Renal cortex interstitium (tissue), 11 donors: ENCODE data around the gene TIE1. TPM values are rescaled to one million over a fixed set of nuclear protein-coding genes. Genes with fewer than 3 reads are reported as not detected.

Experiments used
- DNase-seq, 11 donors: peaks; one replicate each; pipeline ENCODE4 v3.0.0-alpha.2; 2013; ENCODE audit warnings: low read depth in 9 of 11, low spot score in 4 of 11; ENCODE audit errors: extremely low read depth in 1 of 11
- polyA plus RNA-seq, 3 donors: library from polyadenylated mRNA; unstranded; fragments of 120-200 nt; gene quantifications; one replicate each; pipeline ENCODE4 v1.2.1, GENCODE V29; 2013; ENCODE audit not compliant: insufficient read length in 3 of 3

Gene TIE1
- polyA plus RNA-seq, 3 donors = 39.5 to 62.5 (median 55.4) TPM

DNA sequence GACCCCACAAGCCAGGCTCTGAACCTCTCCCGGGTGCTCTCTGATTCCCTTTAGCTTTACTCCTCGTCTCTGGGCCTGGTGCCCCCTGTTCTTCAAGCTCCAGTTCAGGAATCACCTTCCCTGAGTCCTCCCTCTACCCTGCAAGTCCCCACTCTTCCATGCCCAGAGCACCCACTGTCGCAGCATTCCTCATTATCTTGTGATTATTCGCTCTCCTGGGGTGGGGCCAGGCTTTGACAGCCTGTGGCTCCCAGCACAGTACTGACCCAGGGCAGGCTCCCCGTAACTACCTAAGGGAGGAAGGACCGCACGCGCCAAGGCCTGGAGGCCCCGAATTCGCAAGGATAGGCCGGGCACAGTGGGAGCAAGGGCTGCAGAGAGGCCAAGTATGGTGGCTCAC lies 14.7 kb upstream of the TIE1 start:
- DNase-seq = no peak

DNA sequence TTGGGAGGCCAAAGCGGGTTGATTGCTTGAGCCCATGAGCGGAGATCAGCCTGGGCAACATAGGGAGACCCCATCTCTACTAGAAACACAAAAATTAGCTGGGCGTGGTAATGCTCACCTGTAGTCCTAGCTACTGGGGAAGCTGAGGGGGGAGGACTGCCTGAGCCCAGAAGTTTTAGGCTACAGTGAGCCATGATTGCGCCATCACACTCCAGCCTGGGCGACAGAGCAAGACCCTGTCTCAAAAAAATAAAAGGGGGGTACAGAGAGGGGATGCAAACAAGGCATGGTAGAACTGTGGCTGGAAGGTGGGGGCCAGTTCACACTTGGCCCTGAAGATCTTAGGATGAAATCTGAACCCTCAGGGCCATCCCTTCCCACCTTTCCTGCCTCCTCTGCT lies 14.2 kb upstream of the TIE1 start:
- DNase-seq = no peak

DNA sequence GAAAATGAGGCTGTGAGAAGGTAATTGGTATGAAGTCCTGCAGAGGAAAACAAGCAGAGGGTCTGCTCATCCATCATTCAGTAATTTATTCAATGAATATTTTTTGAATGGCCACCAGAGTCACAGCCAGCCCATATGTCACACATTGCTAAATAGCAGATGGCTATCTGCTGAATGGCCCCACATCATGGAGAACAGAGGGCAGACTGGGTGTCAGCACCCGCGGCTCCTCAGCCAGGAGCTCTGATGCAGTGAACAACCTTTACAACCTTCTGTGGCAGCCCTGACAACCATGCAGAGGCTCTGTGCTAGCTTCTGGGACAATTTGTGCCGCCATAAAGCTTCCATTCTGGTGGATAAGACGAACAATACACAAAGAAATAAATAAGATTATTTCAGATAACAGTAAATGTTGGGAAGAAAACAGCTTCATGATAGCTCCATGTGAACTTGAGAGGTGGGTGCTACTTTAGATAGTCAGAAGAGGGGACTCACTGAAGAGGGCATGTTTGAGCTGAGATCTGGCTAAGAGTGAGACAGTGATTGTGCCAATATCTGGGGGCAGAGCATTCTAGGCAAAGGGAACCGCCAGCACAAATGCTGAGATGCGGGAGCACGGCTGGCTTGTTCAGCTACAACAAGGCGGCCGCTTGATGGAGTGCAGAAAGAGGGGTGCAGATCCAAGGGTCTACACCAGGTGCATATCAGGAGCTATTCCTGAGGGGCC lies 12.6 kb upstream of the TIE1 start:
- DNase-seq = no peak

DNA sequence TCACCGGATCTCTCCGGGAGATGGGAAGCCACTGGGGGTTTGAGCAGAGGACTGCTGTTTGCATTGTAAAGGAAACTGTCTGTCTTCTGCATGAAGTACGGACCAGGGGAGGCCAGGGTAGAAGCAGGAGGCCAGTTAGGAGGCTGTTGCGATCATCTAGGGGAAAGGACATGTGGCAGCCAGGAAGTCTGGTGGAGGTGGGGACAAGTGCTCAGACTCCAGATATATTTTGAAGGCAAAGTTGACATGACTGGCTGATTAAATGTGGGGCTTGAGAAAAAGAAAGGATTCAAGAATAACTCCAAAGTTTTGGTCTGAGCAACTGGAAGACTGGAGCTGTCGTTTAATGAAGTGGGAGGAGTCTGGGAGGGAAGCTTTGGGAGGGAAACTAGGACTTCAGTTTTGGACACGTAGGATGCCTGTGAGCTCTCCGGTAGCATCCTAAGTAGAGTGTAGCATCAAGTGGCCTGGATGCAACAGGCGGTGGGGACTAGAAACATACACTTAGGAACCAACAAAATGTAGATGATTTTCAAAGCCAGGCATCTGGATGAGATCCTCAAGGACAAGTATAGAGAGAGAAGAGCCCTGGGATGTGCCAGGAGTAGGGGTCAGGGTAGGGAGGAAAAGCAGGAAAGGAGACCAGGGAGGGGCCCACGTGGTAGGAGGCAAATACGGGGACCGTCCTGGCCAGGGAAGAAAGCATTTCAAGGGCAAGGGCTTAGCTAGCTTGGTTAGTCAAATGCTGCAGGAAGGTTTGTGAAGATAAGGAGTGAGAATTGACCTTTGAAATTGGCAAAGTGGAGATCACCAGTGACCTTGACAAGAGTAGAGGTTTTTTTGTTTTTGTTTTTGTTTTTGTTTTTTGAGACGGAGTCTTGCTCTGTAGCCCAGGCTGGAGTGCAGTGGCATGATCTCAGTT lies 11.7 kb upstream of the TIE1 start:
- DNase-seq = no peak

DNA sequence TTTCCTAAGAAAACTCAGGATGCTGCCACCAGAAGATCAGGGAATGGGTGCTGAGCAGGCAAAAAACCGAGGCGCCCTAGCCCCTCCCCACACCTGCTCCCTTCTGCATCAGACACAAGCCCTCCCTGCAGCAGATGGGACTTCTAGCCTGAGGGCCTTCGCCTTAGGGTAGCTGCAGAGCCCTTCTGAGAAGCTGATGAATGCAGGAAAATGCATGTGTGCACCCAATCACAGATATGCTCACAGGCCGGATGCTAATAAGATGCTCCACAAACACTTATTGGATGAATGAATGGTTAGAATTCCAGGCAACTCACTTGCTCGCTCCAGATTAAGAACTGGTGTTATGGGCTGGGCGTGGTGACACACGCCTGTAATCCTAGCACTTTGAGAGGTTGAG lies 8.6 kb upstream of the TIE1 start:
- no peak for DNase-seq

DNA sequence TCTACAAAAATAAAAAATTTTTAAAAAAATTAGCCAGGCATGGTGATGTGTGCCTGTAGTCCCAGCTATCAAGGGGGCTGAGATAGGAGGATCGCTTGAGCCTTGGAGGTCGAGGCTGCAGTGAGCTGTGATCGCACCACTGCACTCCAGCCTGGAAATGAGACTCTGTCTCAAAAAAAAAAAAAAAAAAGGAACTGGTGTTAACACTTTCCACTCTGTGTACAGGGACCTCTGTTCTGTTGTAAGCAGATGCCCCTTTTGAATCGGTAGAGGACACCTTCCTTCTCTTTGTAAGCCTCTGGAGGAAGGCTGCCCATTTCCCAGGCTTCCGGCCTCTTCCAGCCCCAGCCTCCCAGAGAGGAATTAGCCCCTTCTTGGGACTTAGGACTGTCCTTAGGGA lies 8.1 kb upstream of the TIE1 start:
- DNase-seq = no peak

DNA sequence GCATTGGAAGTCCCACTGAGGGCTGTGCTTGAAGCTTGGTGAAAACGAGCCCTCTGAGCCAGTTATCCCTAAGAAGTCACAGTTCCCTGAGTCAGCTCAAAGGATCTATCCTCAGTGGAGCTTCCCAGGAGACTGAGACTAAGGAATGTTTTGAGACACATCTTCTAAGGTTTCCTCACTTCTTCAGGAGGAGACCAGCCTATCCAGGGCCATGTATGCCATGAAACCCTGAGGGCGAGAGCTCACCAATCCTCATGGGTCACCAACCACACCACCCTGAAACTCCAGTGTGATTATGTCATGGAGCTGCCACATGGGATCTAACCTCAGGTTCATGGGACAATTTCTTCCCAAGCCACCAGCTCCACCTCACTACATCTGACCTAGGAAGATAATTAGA lies 7.6 kb upstream of the TIE1 start:
- DNase-seq = no peak

DNA sequence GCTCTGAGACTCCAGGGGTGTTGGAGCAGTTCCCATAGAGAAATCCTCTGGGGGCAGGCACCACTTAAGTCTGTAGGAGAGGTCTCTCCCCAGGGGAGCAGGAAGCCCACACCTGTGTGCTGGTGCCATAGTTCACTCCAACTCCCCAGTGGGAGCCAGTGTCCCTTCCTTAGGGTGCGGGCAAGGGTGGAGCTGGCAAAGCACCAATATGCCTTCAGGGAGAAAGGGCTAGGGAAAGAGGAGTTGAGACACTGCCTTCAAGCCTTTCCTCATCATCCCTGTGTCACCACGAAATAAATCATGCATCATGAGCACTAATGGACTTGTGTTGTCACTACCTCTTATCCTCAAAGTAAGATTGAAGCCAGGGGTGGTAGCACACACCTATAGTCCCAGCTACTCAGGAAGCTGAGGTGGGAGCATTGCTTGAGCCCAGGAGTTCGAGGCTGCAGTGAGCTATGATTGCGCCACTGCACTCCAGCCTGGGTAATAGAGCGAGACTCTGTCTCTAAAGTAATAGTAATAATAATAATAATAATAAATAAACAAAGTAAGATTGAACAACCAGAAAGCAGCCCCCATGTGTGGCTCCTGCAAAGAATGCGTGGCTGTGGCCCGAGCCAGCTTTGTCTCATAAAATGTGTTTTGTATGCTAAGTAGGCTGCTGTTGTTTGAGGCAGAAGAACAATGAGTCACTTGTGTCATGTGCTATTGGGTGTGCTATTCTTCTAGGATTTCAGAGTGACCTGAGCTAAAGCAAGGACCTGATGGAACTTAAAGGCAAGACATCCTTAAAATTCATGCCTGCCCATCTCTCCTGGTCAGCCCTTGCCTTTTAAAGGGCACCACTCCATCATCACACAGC lies 6.7 kb upstream of the TIE1 start:
- DNase-seq = no peak

DNA sequence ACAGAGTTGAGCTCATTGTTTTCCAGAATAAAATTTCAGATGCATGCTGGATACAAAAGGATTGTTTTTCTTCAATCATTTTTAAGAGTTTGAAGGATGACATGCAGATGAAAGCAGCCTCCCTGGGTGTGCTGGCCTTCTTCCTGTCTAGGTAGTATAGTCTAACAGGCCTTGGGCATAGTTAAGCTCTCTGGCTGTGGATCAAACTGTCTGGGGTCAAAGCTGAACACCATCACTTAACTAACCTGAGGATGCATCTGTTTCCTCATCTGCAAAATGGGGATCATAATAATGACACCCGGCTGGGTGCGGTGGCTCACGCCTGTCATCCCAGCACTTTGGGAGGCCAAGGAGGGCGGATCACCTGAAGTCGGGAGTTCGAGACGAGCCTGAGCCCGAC lies 6.0 kb upstream of the TIE1 start:
- no peak for DNase-seq

DNA sequence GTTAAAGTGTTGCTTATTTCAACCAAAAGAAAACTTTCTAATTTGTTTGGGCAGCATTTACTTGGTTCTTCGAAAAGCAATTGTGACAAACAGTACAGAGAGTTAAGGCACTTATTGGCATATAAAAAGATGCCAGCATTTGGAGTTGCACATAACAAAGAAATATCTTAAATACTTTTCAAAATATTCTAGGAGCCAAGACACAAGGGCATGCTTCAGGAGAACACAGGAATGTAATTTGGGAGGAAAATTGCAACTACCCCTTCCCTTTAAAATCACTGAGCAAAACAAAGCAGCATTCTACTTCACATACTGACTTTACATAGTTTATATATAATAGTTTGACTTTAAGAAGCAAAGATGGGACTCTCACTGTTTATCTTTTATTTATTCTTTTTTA lies 4.6 kb upstream of the TIE1 start:
- no peak for DNase-seq

DNA sequence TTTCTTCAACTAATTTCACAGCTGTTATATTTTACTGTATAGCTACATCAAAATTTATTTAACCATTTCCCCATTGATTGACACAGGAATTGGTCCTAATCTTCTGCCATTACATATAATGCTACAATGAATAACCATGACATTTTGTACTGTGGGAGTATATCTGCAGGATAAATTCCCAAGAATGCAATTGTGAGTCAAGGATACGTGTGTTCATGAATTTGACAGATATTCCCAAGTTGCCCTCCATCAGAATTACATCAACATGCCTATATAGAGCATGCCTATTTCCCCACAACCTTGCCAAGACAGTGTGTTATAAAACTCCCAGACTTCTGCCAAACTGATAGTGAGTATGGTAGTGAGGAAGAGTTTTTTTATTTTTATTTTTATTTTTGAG lies 2.7 kb upstream of the TIE1 start:
- no peak for DNase-seq

DNA sequence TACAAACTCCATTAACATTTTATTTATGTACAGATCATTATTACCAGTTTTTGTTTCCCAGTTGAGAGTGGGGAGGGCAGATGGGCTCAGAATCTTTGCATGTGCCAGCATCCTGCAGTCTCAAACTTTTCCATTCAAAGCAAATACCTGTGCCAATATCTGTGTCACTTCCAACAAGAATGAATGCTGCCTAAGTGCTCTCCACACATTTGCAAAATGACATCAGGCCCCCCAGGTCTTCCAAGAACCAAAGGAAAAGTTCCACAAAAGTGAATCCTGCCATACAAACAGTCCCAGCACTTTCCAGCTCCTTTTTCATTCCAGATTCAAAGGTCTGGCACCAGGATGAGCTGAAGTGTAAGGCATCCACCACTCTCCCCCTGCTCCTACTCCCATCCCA lies 1.7 kb upstream of the TIE1 start:
- no peak for DNase-seq

DNA sequence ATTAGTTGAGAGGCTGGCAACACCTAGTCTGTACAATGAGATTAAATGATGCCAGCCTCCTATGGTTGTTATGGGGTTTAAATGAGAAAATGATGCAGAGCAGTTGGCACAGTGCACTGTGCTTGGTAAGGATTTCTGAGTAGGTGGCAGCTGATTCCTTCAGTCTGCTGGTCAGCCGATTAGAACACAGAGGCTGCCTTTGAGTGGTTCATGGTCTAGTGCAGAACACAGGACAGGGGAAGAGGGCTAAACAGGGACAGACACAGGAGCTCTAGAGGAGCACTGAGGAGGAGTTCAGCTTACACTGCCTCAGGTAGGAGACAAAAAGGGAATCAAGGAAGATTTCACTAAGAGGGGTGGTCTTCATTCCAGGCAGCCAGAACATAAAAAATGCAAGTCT lies 1.4 kb downstream of the TIE1 start:
- no peak for DNase-seq

DNA sequence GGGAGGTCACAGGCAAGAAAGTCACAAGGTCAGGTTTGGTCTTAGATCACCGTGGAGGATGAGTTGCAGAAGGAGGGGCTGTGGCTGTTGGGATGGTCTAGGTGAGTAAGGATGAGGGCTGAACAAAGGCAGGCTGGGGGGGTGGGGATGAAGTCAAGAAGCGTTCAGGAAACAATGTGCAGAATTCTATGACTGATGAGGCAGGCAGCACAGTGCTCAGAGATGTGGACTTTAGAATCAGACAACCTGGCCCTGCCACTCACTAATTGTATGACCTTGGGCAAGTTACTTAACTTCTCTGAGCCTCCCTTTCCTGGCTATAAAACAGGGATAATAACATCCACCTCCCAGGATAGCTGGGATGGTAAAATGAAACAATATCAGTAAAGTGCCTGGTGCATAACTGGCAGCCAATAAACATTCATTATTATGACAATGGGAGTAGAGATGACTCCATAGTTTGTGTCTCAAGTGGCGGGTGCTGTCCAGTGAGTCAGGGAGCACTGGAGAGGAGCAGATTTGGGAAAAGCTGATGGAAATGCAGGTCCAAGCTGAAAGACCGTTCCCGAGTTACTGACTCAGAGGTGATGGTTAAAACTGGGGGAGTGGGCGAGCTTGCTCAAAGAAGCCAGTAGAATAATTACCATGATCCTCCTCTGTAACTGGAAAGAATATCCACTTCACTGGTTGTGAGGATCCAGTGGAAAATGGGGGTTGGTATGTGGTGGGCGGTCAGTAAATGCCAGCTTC lies 2.1 kb downstream of the TIE1 start:
- no peak for DNase-seq

DNA sequence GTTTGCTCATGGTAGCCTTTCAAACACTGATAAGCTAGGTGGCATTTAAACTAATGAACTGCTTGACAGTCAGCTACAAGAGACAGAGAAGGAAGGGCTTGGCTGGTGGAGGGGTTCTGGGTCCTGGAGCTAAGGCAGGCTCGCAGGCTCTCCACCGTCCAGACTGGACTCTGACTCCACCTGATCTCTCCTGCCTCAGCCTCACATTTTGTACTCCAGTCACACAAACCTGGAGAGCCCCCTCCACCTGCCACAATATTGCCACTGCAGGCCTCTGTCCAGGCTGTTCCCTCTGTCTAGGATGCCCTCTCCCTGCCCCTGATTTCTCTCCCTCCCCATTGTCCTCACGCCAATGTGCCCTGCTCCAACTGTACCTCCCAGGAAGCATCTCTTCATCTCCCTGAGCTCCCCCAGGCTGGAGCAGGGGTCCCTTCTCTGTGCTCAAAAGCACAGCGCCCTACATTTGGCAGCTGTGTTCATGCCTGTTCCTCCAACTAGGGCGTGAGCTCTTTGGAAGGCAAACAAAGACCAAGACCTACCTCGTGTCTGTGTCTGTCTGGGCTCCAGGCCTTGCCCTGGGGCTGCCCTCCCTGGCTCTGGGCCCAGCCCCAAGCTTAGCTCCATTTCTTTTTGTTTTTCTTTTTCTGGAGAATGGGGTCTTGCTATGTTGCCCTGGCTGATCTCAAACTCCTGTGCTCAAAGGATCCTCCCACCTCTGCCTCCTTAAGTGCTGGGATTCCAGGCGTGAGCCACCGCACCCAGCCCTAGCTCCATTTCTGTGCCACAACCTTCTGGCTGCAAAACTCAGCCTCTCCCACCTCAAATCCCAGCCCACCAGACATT lies 2.9 kb downstream of the TIE1 start:
- DNase-seq = no peak

DNA sequence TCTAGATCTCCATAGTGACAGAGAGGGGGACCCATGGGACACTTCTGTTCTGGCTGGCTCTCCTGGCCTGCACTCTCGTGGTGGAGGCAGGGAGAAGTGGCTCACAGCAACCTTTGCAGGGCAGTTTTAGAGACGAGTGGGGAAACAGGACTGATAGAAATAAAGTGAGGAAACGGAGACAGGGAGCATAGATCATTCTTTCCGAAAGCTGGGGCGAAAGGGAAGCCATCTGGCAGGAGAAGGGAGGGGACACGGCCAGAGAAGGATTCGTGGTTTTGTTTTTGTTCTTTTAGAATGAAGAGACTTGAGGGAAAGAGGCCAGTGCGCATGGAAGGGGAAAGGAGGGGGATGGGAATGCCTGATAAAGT lies 3.5 kb downstream of the TIE1 start:
- no peak for DNase-seq

DNA sequence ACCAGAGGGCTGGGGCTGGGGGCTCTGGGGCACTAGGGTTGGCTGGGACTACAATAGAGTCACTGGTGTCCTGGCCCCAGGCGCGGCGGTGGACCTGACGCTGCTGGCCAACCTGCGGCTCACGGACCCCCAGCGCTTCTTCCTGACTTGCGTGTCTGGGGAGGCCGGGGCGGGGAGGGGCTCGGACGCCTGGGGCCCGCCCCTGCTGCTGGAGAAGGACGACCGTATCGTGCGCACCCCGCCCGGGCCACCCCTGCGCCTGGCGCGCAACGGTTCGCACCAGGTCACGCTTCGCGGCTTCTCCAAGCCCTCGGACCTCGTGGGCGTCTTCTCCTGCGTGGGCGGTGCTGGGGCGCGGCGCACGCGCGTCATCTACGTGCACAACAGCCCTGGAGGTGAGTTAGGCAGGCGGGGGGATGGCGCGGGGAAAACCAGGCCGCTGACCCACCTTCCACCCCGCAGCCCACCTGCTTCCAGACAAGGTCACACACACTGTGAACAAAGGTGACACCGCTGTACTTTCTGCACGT lies 4.1 kb downstream of the TIE1 start:
- DNase-seq = no peak

DNA sequence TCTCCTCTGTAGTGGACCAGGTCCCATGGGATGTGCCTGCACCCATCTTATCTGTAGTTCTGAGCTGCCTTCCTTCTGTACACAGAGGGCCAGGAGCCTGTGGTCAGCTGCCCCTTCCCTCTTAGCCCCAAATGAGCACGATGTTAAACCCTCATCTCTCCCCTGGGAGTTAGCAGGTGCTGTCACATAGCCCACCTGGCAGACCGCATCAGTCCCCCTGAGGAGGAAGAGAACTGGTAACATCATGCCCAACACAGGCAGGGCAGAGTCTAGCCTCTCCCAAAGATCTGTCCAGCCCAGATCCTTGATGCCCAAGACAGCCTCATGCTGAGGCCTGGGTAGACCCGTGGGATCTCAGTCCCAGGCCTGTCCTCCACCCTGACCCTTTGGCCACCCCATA lies 4.7 kb downstream of the TIE1 start:
- no peak for DNase-seq
